Hippocampal formation (tissue), 2 donors: ENCODE measurements around the gene CPE.

Experiments
- DNase-seq, 2 donors: peaks; one replicate each; lab custom pipeline; 2025; lab: John Stamatoyannopoulos, UW

Gene CPE

DNA sequence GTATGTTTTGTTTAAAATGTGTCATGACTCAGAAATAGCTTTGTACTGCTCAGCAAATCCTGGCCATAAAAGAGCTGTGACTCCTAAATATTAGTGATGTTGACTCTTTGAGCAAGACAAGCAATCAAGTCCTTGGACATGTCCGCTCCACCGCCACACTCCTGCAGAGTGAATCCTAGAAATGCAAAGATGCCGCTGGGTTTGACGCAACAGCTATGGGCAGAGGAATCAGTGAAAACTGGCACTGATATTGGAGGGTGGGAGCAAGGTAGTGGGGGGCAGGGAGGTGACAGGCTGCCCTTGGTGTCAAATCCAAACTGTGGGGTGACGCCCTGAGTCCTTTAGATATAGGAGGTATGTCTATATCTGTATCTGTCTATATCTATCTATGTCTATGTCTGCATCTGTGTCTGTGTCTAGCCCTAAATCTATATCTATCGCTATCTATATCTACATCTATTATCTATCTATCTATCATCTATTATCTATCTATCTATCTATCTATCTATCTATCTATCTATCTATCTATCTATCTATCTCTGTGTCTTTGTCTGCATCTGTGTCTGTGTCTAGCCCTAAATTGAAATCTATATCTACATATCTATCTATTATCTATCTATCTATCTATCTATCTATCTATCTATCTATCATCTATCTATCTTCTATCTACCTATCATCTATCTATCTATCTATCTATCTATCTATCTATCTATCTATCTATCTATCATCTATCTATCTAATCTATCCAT, 129.7 kb downstream of the CPE start:
- DNase-seq = no peak

DNA sequence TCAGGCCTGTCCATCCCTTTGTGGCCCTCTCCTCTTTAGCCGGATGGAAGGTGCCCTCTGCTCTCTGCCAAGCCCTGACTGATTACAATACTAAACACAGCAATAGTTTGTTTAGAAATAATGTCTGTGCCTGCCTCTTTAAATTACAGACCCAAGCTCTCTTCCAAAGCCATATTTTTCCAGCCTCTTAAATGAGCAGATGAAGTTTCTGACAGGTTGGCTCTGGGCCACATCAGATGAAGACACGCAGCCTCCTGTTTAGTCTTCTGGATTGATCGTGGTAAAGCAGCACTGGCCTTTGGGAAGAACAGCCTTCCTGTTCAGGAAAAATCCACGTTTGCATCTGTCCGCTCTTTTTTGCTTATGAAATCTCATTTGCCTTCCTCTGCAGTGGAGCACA, 133.6 kb downstream of the CPE start:
- no peak for DNase-seq

DNA sequence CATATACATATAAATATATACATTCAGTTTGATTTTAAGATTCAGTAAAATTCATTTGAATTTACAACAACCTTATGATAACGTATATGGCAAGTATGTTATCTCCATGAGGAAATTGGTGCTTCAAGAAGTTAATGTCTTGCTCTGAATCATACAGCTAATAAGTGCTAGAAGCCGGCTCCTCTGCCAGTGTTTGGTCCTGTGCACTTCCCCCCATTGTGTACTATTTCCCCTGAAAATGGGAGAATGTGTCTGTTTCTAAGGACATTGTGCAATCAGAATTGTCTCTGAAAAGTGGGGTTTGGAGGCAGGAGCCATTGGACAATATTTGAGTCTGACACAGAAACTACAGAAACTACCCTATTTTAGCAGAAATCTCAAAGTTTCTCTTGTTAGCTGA, 135.9 kb downstream of the CPE start:
- DNase-seq = no peak

GRCh38 chr4:165515201-165515600, 136.4 kb downstream of the CPE start:
- no peak for DNase-seq

DNA sequence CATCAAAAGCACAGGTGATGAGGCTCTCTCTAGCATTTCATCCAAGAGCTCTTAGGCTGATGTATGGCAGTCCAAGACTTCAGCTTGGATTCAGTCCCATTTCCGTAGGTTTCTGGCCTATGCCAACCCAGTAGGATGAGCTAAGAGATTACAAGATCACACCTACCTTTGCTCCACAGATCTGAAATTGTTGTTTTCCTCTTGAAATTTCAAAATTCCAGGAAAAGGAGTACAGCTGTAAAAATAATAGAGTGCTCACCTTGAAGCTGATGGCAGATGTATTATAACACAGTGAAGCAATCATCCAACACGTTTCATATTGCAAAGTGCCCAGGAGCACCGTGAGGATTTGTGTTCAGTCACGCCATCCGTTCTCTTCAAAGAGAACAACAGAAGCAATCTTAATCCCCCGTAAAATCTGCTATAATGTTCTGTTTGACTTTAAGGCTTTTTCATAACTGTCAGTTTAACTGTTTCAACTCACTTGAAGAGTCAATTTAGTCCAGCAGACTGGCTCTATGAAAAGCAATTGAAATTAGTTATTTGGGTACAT, 137.5 kb downstream of the CPE start:
- DNase-seq = no peak

- no peak for DNase-seq
Observed at GRCh38 chr4:165517216-165517615, 138.4 kb downstream of the CPE start.

- no peak for DNase-seq
Observed at GRCh38 chr4:165518024-165518616, 139.3 kb downstream of the CPE start.

- no peak for DNase-seq
Observed at GRCh38 chr4:165518686-165519085, 139.9 kb downstream of the CPE start.

DNA sequence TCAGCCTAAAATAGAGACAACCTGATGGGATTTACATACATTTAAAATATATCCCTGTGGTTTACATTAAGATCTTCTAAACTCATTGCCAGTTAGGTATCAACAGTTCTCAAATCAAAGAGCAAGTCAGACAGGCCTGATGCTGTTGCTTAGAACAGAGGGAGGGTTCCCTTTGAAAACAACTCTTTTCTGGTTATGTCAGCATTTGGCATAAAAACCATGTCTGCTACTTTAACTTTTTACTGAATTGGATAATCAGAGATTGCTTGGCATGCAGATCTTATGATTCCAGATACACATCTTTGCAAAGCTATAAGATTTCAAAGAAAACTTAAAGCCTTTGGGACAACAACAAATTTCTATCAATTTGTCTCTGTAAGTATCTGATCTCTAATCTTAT, 140.8 kb downstream of the CPE start:
- DNase-seq = no peak

DNA sequence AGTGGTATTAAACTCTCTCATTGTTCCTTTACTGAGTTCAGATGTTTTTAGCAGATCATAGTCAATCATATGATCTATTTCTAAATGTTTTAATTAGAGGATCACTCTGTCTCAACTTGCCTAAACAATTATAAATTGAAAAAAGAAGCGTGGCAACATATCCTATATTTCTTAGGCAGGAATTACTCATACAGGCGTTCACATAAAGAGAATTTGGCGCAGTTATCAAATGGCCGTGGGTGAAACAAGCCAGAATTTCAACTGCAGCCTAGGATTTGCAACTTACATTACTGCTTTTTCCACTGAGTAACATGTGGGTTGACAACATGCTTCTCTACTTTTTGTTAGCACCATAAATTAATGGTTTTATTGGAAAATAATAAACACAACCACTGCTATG, 141.3 kb downstream of the CPE start:
- DNase-seq = no peak

DNA sequence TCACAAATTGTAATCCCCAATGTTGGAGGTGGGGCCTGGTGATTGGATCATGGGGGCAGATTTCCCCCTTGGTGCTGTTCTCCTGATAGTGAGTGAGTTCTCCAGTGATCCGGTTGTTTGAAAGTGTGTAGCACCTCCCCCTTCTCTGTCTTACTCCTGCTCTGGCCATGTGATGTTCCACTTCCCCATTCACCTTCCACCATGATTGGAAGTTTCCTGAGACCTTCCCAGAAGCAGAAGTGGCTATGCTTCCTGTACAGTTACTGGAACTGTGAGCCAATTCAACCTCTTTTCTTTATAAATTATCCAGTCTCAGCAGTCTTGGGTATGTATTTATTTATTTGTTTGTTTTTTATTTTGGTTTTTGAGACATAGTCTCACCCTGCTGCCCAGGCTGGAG, 143.2 kb downstream of the CPE start:
- DNase-seq = no peak

GRCh38 chr4:165524532-165525190, 145.9 kb downstream of the CPE start:
- no peak for DNase-seq

DNA sequence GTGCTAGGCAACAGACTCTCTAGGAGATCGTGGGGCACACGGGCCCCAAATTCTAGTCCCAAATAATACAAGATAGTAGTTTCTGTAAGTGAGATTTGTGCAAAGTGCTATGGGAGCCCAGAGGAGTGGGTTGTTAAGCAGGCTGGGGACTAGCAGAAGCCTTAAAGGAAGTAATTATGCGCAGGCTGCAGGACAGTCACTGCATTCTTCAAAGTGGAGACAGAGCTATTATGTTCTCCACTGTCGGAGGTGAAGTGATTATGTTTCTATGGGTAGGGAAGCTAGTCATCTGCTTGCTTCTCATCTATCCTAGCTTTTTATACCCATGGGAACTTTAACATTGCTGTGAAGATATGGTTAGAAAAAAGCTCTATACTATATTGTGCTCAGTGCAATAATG, 154.2 kb downstream of the CPE start:
- DNase-seq = no peak

DNA sequence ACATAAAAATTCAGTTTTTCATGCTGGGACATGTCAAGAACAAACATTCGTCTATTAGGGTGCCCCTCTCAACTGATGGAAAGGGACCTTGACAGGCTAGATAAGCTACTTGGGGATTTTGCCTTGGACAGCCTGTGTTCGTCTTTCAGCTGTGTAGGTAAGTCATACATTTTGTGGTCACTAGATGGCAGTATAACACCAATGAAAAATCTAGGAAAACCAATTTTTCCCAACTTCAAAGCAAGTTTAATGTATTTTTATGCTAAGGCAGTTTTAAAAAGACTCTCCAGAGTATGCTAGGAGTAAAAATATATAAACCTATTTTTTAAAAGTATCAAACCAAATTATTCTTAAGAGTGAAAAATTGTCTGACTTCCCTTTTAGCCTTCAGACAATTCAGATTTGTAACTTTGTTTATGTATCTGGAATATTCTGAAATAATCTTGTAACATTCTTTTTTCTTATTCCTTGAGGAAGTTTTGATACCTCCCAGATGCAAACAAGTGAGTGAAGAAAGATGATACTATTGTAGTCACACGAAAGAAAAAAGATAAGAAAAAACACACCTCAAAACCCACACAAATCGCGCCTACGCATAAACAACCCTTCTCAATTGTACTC, 158.3 kb downstream of the CPE start:
- DNase-seq = peak in 1 of 2 donors; percentile 50

DNA sequence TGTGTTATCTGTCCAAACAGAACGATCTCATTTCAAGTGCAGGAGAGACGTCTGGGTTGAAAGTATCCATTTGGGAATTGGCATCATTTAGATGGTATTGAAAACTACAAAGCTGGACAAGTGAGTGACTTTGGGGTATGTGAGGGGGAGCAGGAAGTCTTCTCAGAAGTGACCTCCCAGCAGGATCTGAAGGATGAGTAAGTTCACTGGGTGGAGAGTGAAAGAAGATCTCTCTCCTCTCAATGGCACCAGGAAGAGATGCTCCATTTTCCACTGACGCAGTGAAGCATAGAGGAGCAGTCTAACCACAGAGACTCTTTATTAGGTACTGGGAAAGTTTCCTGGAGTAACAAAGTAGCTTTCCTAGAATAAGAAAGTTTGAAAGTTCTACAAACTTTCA, 161.0 kb downstream of the CPE start:
- DNase-seq = no peak

- no peak for DNase-seq
Observed at GRCh38 chr4:165540206-165540830, 161.5 kb downstream of the CPE start.

GRCh38 chr4:165541851-165542459, 163.1 kb downstream of the CPE start:
- DNase-seq = no peak

DNA sequence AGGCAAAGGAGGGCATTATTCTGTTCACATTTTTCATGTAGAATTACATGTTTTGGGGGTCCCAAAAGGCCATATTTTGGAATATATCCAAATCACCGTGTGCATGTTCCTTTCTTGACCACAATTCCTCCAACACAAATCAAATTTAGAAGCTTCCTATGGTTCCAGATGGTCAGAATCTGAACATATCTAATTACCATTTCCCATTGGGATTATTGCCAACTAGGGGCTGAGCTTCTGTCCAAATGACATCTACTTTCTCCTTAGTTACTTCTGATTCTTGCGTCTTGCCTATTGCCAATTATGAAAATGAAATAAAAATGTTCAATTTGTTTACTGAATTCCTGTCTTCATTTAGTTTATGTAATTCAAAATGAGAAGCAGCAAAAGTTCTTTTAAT, 163.7 kb downstream of the CPE start:
- no peak for DNase-seq
